A549 treated with ZK216348 at 1 μM for 4 hours (cell line): Measurements from ENCODE around the gene GPR180. TPM values are rescaled to one million over a fixed set of nuclear protein-coding genes. Genes with fewer than 3 reads are reported as not detected.

ENCODE experiments used
- total RNA-seq: library from RNA; stranded (reverse); fragments of 200-300 nt; extraction: Qiagen RNA extraction; gene quantifications from 5 replicates; pipeline ENCODE4 v1.2.3, GENCODE V29; 2022; ENCODE audit warnings: low read depth

GPR180 gene
- total RNA-seq, result 1.8 to 3.7 TPM (median 3.5 TPM) in 5 replicates

DNA sequence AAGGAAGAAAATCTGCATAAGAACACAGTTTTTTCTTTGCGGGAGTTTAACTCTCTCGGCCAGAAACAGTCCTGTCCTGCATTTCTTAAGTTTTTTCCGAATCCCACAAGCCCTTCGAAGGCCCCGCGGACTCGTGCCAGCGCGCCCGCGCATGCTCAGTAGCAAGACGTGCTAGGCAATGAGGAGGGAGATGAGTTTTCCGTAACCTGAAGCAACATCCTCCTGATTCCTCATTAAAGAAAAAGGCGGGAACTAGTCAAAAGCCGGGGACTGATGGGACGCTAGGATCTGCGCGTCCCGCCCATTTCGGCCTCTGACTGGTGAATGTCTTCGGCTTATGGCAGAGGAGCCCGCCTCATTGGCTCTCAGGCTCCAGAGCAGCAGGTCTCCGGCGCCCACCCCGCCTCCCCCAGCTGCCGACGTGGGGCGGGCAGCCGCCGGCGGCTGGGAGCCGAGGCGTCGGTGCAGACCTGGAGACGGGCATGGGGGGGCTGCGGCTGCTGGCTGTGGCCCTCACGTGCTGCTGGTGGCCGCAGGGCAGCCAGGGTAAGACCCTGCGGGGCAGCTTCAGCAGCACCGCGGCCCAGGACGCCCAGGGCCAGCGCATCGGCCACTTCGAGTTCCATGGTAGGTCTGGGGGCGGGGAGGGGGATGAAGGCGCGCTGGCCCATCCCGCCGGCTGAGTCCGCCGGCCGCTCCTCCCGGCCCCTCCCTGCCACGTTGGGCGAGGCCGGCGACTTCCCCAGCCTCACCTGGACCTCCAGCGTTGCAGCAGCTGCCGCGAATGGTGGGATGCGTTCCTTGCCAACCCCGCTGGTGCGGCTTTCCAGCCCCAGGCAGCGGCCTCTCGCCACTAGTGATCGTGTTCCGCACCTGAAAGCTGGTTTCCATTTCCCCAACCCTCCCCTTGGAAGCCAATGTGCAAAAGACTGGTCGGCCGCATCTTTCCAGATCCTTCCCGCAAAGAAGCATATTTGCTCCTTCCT is at the start of gene GPR180:
GPR180 (plus strand) TSS at position 412 of the 986 bp plus-strand sequence; CDS start at position 483, 71 bp downstream.

DNA sequence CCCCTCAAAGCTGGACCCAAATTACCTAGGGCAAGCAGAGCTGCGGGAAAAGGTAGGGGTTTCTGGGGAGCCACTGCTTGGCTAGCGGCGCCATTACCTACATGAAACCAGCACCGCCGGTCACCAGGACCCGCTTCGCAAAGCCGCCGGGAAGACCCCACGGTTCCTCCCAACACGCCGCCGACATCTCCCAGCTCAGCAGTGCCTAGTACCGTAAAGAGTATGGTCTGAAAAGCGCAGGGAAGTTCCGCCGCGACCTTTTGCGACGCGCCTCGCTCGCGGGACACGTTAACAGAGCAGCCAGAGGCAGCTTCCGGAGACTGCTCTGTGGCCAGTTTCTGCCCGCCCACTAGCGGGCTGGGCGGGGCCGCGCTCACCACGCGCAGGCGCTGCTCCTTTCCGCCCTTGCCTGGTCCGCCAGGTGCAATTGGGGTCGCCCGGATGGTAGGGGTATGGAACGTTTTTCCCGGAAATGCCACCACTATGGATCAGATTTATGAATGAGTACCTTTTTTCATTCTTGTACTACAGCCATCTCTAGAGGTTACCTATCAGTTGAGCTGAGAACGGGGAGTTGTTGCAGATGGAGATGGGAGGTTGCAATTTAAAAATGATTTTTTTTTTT is 5.6 kb upstream of the GPR180 start, which contains the start of gene TGDS:
TGDS (minus strand) TSS at position 203 of the 625 bp plus-strand sequence; CDS start at position 187, 16 bp downstream.

Other genes with a start within 250 kb of the GPR180 start
- not detected in 5 replicates for gene DCT, start 122.2 kb upstream of the GPR180 start, total RNA-seq
- gene TGDS, start 5.7 kb upstream of the GPR180 start, total RNA-seq, result 5.7 to 10.2 TPM (median 8.1 TPM) in 5 replicates
- 0.40 to 1.2 TPM (median 0.98 TPM) in 5 replicates for gene SOX21, start 110.7 kb downstream of the GPR180 start, total RNA-seq